Measurements from ENCODE around the gene PREPL. TPM values are rescaled to one million over a fixed set of nuclear protein-coding genes. Genes with fewer than 3 reads are reported as not detected.

PREPL gene
- total RNA-seq, 1 experiment from 2014 or later, result 43.0 TPM

GRCh38 chr2:44295113-44295512 is 66.2 kb downstream of the PREPL start:
- Mint-ChIP-seq H3K4me3 (ENCODE audit: low read depth, unreplicated experiment) (no peak overlapping the region), H3K4me1 (ENCODE audit: low read depth, unreplicated experiment) (peaks cover 32% of the 10 kb centered on the region), H3K27me3 (ENCODE audit: unreplicated experiment) (no peaks in the 10 kb centered on the region), H3K27ac (ENCODE audit: unreplicated experiment) (no peak overlapping the region), H3K36me3 (ENCODE audit: insufficient read depth, unreplicated experiment) (peaks cover 10% of the 10 kb centered on the region), H3K9me3 (ENCODE audit: low read depth, unreplicated experiment) (no peaks in the 10 kb centered on the region)
- intact Hi-C loops (cut with micrococcal nuclease; ENCODE audit: unreplicated experiment), result no loop called here
- no peak for TF ChIP-seq CTCF (IDR thresholded peaks at IDR 0.05; ENCODE audit: unreplicated experiment)
- CTCF ChIA-PET, result no interaction called here
- no peak for DNase-seq
- BruUV-seq (replicated peaks), result no TSS peak

- peak; percentile 93 for DNase-seq
- H3K27ac Mint-ChIP-seq (ENCODE audit: unreplicated experiment), result peak overlapping the region; percentile 96
- H3K4me3 Mint-ChIP-seq (ENCODE audit: low read depth, unreplicated experiment), result peak overlapping the region; percentile 43
Observed at GRCh38 chr2:44291281-44292248, 69.7 kb downstream of the PREPL start.

GRCh38 chr2:44290261-44290660 is 71.0 kb downstream of the PREPL start:
- Mint-ChIP-seq H3K36me3 (ENCODE audit: insufficient read depth, unreplicated experiment) (peaks cover 23% of the 10 kb centered on the region), H3K4me1 (ENCODE audit: low read depth, unreplicated experiment) (peaks cover 49% of the 10 kb centered on the region), H3K27me3 (ENCODE audit: unreplicated experiment) (no peaks in the 10 kb centered on the region), H3K4me3 (ENCODE audit: low read depth, unreplicated experiment) (no peak overlapping the region), H3K9me3 (ENCODE audit: low read depth, unreplicated experiment) (no peaks in the 10 kb centered on the region), H3K27ac (ENCODE audit: unreplicated experiment) (peak overlapping the region; percentile 96)
- TF ChIP-seq CTCF (IDR thresholded peaks at IDR 0.05; ENCODE audit: unreplicated experiment), result no peak
- BruUV-seq (replicated peaks), result no TSS peak
- DNase-seq, result no peak
- intact Hi-C loops (cut with micrococcal nuclease; ENCODE audit: unreplicated experiment), result loop anchor here (2.0 kb wide), 2 partner anchors 13 to 121 kb away; partner anchors contain the start of gene PPM1B
- CTCF ChIA-PET, result interaction anchor here (0.6 to 3.2 kb wide), 2 partner anchors 44 to 152 kb away, joined by 3 to 80 read pairs; no protein-coding TSS in a partner anchor

More at GRCh38 chr2:44291281-44292248, 69.7 kb downstream of the PREPL start:
- CTCF ChIA-PET, result interaction anchor here (0.6 to 3.2 kb wide), 21 partner anchors 11 to 247 kb away, joined by 3 to 80 read pairs (median 5); partner anchors contain the start of genes CAMKMT, PPM1B, PREPL and SLC3A1
- BruUV-seq (replicated peaks), result no TSS peak
- Mint-ChIP-seq H3K36me3 (ENCODE audit: insufficient read depth, unreplicated experiment) (peaks cover 18% of the 10 kb centered on the region), H3K4me1 (ENCODE audit: low read depth, unreplicated experiment) (peaks cover 53% of the 10 kb centered on the region), H3K27me3 (ENCODE audit: unreplicated experiment) (no peaks in the 10 kb centered on the region), H3K9me3 (ENCODE audit: low read depth, unreplicated experiment) (no peaks in the 10 kb centered on the region)
- intact Hi-C loops (cut with micrococcal nuclease; ENCODE audit: unreplicated experiment), result loop anchor here (1.0 to 2.0 kb wide), 5 partner anchors 15 to 247 kb away; partner anchors contain the start of gene PPM1B
- peak; percentile 82 for TF ChIP-seq CTCF (IDR thresholded peaks at IDR 0.05; ENCODE audit: unreplicated experiment)

- Mint-ChIP-seq H3K4me3 (ENCODE audit: low read depth, unreplicated experiment) (peak overlapping the region; percentile 5), H3K27ac (ENCODE audit: unreplicated experiment) (peak overlapping the region; percentile 30), H3K27me3 (ENCODE audit: unreplicated experiment) (no peaks in the 10 kb centered on the region), H3K9me3 (ENCODE audit: low read depth, unreplicated experiment) (no peaks in the 10 kb centered on the region), H3K4me1 (ENCODE audit: low read depth, unreplicated experiment) (peaks cover 37% of the 10 kb centered on the region), H3K36me3 (ENCODE audit: insufficient read depth, unreplicated experiment) (peaks cover 26% of the 10 kb centered on the region)
- intact Hi-C loops (cut with micrococcal nuclease; ENCODE audit: unreplicated experiment), result no loop called here
- no TSS peak for BruUV-seq (replicated peaks)
- no peak for TF ChIP-seq CTCF (IDR thresholded peaks at IDR 0.05; ENCODE audit: unreplicated experiment)
- CTCF ChIA-PET, result interaction anchor here (0.6 to 0.7 kb wide), 2 partner anchors 12 to 221 kb away, joined by 3 to 5 read pairs; partner anchors contain the start of gene SLC3A1
- no peak for DNase-seq
Observed at GRCh38 chr2:44286884-44287638, 74.2 kb downstream of the PREPL start.

Data from Calu3 (cell line).